ENCODE data around the gene CLEC16A.

- TF ChIP-seq, protein P1, sequence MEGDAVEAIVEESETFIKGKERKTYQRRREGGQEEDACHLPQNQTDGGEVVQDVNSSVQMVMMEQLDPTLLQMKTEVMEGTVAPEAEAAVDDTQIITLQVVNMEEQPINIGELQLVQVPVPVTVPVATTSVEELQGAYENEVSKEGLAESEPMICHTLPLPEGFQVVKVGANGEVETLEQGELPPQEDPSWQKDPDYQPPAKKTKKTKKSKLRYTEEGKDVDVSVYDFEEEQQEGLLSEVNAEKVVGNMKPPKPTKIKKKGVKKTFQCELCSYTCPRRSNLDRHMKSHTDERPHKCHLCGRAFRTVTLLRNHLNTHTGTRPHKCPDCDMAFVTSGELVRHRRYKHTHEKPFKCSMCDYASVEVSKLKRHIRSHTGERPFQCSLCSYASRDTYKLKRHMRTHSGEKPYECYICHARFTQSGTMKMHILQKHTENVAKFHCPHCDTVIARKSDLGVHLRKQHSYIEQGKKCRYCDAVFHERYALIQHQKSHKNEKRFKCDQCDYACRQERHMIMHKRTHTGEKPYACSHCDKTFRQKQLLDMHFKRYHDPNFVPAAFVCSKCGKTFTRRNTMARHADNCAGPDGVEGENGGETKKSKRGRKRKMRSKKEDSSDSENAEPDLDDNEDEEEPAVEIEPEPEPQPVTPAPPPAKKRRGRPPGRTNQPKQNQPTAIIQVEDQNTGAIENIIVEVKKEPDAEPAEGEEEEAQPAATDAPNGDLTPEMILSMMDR (IDR thresholded peaks at IDR 0.05): no peak
- no peak for TF ChIP-seq POLR2A (IDR thresholded peaks at IDR 0.05)
Measured at GRCh38 chr16:11203111-11203623, 258.8 kb downstream of the CLEC16A start.
